GM12891 (cell line): ENCODE results near the gene FAM3A.
"Not testable (repeated sequence)": the region's sequence is repeated elsewhere in the genome, so short reads cannot be mapped to it uniquely, and the experiment has no call there.

Experiments used
- DNase-seq: peaks from one replicate; pipeline ENCODE4 v3.0.0; 2011; ENCODE audit warnings: low spot score; ENCODE audit not compliant: insufficient read length
- FAIRE-seq: peaks from 2 replicates; lab custom pipeline; 2011; peaks lifted over from hg19 to GRCh38; lab: Jason Lieb, UNC
- PAX5 ChIP-seq: IDR thresholded peaks from 2 replicates; pipeline ENCODE4 v1.6.1; 2011; ENCODE audit warnings: low read length, moderate library complexity, mild to moderate bottlenecking; ENCODE audit not compliant: insufficient read depth, severe bottlenecking
- POLR2A ChIP-seq: IDR thresholded peaks from 2 replicates; pipeline ENCODE4 v1.6.1; 2011; ENCODE audit warnings: low read depth, low read length, control low read depth
- POLR2AphosphoS5 ChIP-seq: IDR thresholded peaks from 2 replicates; pipeline ENCODE4 v1.6.1; 2011; ENCODE audit warnings: low read depth, low read length, control low read depth
- POU2F2 ChIP-seq: IDR thresholded peaks from 2 replicates; pipeline ENCODE4 v1.6.1; 2011; ENCODE audit warnings: low read depth, mild to moderate bottlenecking, control low read depth, low read length, moderate library complexity
- SPI1 ChIP-seq: IDR thresholded peaks from 2 replicates; pipeline ENCODE4 v1.6.1; 2011; ENCODE audit warnings: low read depth, low read length, control low read depth
- TAF1 ChIP-seq: IDR thresholded peaks from 2 replicates; pipeline ENCODE4 v1.6.1; 2011; ENCODE audit warnings: low read depth, low read length, control low read depth

The FAM3A gene

GRCh38 chrX:154545673-154546274 is 29.7 kb upstream of the FAM3A start:
- DNase-seq, result no peak
- TF ChIP-seq SPI1 (no peak), TAF1 (no peak), POLR2A (no peak), PAX5 (no peak), POU2F2 (no peak), POLR2AphosphoS5 (no peak)
- FAIRE-seq, result no peak

GRCh38 chrX:154542723-154543424 is 26.8 kb upstream of the FAM3A start:
- DNase-seq (no peak), FAIRE-seq (peak; percentile 71)
- TF ChIP-seq SPI1 (peak; percentile 44), POLR2AphosphoS5 (no peak)

GRCh38 chrX:154541896-154542722 is 26.1 kb upstream of the FAM3A start:
- DNase-seq (no peak), FAIRE-seq (peak; percentile 57)
- no peak for TF ChIP-seq POLR2AphosphoS5
- TF ChIP-seq POU2F2, result no peak
- TF ChIP-seq PAX5, result no peak
- TF ChIP-seq POLR2A, result no peak
- TF ChIP-seq SPI1, result no peak
- TF ChIP-seq TAF1, result no peak

- DNase-seq (no peak), FAIRE-seq (no peak)
- TF ChIP-seq TAF1, result no peak
- no peak for TF ChIP-seq POU2F2
- no peak for TF ChIP-seq POLR2A
- no peak for TF ChIP-seq PAX5
- no peak for TF ChIP-seq SPI1
- no peak for TF ChIP-seq POLR2AphosphoS5
These were observed 25.5 kb upstream of the FAM3A start for GRCh38 chrX:154541589-154541895.

- DNase-seq, result no peak
- TF ChIP-seq SPI1 (no peak), PAX5 (no peak), POLR2AphosphoS5 (no peak), POLR2A (no peak), POU2F2 (no peak), TAF1 (no peak)
- no peak for FAIRE-seq
These were observed 25.0 kb upstream of the FAM3A start for GRCh38 chrX:154540897-154541535.

GRCh38 chrX:154540365-154540764 is 24.3 kb upstream of the FAM3A start:
- not testable (repeated sequence) for DNase-seq, FAIRE-seq

GRCh38 chrX:154539077-154539476 is 23.0 kb upstream of the FAM3A start:
- TF ChIP-seq POLR2AphosphoS5 (no peak), SPI1 (no peak), PAX5 (no peak)
- FAIRE-seq, result no peak
- no peak for DNase-seq

- FAIRE-seq (no peak), DNase-seq (no peak)
- TF ChIP-seq POU2F2 (no peak), POLR2AphosphoS5 (no peak), SPI1 (no peak), PAX5 (no peak), TAF1 (no peak), POLR2A (no peak)
These were observed 19.9 kb upstream of the FAM3A start for GRCh38 chrX:154535892-154536291.

GRCh38 chrX:154534526-154535322 is 18.7 kb upstream of the FAM3A start:
- TF ChIP-seq POU2F2 (no peak), POLR2A (no peak), POLR2AphosphoS5 (no peak), PAX5 (peak; percentile 94), SPI1 (no peak), TAF1 (no peak)
- peak; percentile 80 for DNase-seq
- peak; percentile 100 for FAIRE-seq
